LNCaP clone FGC (cell line): ENCODE results near the gene UGT2B7.

Experiments
- DNase-seq: peaks from one replicate; pipeline ENCODE4 v3.0.0-alpha.2; 2011; ENCODE audit warnings: low read depth
- H3K4me3 ChIP-seq: 2 replicates; pipeline ENCODE4 v1.5.1; 2011; ENCODE audit warnings: mild to moderate bottlenecking, low read depth, low read length, control low read depth
- TF ChIP-seq, protein P1 (sequence below): IDR thresholded peaks from 2 replicates; pipeline ENCODE4 v1.5.1; 2012; ENCODE audit warnings: mild to moderate bottlenecking; ENCODE audit not compliant: control insufficient read depth, insufficient read depth; ENCODE audit errors: extremely low read depth

The UGT2B7 gene

DNA sequence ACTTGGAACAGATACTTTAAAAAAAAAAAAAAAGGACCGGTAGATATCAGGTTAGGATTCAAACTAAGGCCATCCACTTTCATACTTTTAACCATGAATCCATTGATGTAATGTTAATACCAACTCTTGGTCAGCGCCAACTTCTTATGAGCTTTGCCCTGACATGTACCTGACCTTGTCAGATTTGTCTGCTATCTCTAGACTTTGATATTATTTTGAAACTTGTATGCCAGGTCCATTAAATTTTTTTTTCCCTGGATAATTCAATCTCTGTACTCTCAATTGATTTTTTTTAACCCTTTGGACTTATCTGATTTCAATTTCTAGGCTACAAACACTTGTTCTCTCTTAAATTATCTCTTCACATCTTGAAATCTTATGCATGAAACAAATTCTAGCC, 27.2 kb upstream of the UGT2B7 start:
- H3K4me3 ChIP-seq, result no peak overlapping the region
- DNase-seq, result no peak
- TF ChIP-seq, protein P1, sequence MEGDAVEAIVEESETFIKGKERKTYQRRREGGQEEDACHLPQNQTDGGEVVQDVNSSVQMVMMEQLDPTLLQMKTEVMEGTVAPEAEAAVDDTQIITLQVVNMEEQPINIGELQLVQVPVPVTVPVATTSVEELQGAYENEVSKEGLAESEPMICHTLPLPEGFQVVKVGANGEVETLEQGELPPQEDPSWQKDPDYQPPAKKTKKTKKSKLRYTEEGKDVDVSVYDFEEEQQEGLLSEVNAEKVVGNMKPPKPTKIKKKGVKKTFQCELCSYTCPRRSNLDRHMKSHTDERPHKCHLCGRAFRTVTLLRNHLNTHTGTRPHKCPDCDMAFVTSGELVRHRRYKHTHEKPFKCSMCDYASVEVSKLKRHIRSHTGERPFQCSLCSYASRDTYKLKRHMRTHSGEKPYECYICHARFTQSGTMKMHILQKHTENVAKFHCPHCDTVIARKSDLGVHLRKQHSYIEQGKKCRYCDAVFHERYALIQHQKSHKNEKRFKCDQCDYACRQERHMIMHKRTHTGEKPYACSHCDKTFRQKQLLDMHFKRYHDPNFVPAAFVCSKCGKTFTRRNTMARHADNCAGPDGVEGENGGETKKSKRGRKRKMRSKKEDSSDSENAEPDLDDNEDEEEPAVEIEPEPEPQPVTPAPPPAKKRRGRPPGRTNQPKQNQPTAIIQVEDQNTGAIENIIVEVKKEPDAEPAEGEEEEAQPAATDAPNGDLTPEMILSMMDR, result no peak

DNA sequence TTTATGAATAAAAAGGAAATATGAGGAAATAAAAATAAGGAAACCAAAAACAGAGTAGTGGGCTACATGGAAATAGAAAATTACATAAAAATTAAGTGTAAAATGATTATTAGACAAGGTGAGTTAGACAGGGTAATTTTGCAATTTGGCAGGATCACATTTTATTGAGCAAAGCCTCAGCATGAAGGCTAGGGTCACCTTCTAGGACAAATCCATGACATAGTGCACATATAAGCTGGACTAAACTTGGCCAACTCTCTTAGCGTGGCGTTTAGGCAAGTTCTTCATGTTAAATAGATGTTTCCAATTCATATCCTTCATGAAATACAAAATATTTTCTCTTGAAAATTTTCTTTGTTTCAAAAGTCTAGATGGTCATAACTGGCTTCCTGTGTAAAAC, 25.7 kb upstream of the UGT2B7 start:
- DNase-seq, result no peak
- TF ChIP-seq, protein P1, result no peak
- H3K4me3 ChIP-seq, result no peak overlapping the region

DNA sequence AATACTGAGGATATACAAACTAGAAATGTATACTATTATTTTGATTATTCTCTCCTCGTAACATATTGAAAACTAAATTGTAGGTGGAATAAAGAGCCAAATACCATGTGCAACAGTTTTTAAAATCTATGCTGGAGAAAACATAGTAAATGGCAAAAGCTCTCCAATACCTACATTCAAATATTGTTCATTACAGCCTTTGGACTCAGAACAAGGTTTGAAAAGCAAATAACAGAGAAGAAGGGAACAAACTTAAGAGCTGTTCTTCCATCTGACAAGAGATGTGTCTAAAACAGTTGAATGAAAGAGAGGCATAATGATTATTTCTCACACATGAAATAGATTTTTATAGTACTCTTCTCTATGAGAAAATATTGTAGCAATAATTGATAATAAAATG, 25.0 kb upstream of the UGT2B7 start:
- H3K4me3 ChIP-seq, result no peak overlapping the region
- TF ChIP-seq, protein P1, result no peak
- DNase-seq, result no peak

DNA sequence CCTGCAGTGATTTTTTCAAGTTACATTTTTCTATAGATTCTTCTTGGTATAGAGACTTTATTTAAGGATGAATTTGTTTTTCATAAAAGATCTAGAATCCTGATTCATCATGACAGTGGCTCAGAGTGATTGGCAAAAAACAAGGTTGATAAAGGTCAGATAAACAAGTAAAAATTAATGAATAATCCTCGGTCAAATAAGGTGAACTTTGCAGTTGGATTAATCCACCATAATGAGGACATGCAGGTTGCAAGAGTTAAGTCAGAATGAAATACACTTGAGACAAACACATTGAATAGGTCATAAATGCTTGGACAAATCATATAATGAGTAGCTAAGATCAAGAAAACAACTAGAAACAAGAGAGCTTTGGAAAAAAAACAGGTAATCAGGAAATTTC, 22.9 kb upstream of the UGT2B7 start:
- TF ChIP-seq, protein P1, result no peak
- H3K4me3 ChIP-seq, result no peak overlapping the region
- DNase-seq, result no peak

DNA sequence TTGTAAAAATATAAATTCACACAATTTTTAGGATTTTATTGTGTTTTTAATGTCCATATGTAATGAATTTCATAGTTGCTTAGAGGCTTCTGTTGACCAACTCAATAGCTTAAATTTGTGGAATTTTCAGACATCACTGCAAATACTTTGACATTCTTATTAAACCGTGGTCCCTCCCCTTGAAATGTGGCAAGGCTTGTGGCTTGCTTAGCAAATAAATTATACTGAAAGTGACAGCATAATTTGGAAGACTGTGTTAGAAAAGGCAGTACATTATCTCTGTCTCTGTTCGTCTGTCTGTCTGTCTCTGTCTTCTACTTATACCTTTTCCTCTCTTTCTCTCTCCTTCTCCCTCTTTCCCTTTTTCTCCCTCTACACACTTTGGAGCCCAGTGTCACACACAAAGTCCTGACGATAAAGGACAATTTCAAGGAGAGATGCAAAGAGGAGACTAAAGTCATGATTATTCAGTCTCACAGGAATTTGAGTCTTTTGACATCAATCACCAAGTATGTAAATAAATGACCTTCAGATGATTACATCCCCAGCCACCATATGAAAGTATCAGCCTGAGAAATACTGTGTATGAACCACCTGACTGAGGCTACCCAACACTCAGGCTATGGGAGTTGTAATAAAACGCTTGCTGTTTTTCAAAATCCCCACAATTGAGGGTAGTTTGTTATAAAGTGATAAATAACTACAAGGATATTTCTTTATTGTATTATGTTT, 21.0 kb upstream of the UGT2B7 start:
- TF ChIP-seq, protein P1, result no peak
- no peak overlapping the region for H3K4me3 ChIP-seq

DNA sequence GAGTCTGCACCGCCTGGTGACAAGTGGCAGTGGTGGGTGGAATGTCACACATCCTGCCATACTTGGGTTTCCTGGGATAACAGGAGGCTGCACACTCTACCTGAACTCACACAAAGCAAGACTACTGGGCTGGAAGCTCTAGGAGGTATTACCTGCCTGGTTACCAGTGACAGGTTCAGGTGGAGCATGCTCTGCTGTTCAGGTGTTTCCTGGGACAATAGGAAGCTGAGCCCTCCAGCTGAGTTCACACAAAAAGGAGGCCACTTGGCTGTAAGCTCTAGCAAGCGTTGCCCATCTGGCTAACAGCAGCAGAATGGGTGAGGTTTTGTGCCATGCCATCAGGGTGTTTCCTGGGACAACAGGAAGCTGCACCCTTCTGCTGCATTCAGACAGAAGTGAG, 17.4 kb upstream of the UGT2B7 start:
- DNase-seq, result no peak
- TF ChIP-seq, protein P1, result no peak

More for the DNA sequence above, 21.0 kb upstream of the UGT2B7 start:
- DNase-seq, result no peak

DNA sequence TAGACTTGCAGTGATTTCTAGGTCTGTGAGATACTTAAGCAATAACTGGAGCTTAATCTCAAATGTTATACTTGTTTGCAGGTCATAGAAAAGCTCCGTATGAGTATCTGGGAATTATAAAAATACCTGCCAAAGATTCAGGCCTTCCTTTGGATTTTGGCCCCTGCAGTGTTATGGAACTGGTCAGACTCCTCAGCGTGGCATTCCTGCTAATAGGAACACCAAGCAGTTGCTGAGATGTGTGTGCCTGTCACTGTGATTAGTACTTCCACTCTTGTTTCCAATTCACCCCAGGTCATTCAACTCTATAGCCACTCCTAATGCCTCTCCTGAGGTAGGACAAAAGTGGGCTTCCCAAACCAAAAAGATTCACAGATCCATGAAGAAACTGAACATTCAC, 7.8 kb upstream of the UGT2B7 start:
- TF ChIP-seq, protein P1, result no peak
- no peak for DNase-seq
- H3K4me3 ChIP-seq, result no peak overlapping the region

More for the DNA sequence above, 17.4 kb upstream of the UGT2B7 start:
- H3K4me3 ChIP-seq, result no peak overlapping the region
